Mammary epithelial cell (primary cell): Measurements from ENCODE around the gene TBC1D1.

Experiments used
- EZH2 ChIP-seq: IDR thresholded peaks from 2 replicates; pipeline ENCODE4 v1.6.1; 2012; ENCODE audit warnings: low read length, inconsistent platforms, borderline replicate concordance
- TF ChIP-seq, protein P1 (sequence below), 2 donors: IDR thresholded peaks in 1 of 2; conservative IDR thresholded peaks in 1 of 2; 2 replicates each; pipeline ENCODE4 v1.5.1; 2011 to 2012; ENCODE audit warnings: inconsistent platforms in 2 of 2, low read length in 2 of 2, mild to moderate bottlenecking in 2 of 2, control low read depth in 1 of 2, low read depth in 1 of 2; ENCODE audit not compliant: insufficient read depth in 1 of 2; ENCODE audit errors: extremely low read depth in 1 of 2

DNA sequence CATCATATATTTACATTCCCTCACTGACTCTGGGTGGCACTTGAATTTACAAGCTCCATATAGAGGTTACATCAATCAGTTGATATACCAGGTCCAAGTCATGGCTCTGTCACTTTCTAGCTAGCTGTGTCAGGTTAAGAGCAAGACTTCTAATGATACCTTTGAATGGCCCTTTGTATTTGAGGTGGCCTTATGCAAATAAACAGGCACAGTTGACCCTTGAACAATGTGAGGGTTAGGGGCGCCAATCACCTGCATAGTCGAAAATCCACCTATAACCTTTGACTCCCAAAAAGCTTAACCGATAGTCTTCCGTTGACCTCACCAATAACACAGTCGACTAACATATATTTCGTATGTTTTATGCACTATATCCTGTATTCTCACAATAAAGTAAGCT is 68.0 kb downstream of the TBC1D1 start:
- no peak for TF ChIP-seq EZH2
- TF ChIP-seq, protein P1, sequence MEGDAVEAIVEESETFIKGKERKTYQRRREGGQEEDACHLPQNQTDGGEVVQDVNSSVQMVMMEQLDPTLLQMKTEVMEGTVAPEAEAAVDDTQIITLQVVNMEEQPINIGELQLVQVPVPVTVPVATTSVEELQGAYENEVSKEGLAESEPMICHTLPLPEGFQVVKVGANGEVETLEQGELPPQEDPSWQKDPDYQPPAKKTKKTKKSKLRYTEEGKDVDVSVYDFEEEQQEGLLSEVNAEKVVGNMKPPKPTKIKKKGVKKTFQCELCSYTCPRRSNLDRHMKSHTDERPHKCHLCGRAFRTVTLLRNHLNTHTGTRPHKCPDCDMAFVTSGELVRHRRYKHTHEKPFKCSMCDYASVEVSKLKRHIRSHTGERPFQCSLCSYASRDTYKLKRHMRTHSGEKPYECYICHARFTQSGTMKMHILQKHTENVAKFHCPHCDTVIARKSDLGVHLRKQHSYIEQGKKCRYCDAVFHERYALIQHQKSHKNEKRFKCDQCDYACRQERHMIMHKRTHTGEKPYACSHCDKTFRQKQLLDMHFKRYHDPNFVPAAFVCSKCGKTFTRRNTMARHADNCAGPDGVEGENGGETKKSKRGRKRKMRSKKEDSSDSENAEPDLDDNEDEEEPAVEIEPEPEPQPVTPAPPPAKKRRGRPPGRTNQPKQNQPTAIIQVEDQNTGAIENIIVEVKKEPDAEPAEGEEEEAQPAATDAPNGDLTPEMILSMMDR (conservative IDR thresholded peaks at IDR 0.05 in 1 of 2, IDR thresholded peaks at IDR 0.05 in 1 of 2; ENCODE audit: extremely low read depth in 1 of 2, insufficient read depth in 1 of 2, low read depth in 1 of 2, low read length in 2 of 2), result no peak
